HepG2 (cell line): ENCODE data around the gene PGM2. TPM values are rescaled to one million over a fixed set of nuclear protein-coding genes. Genes with fewer than 3 reads are reported as not detected.
A peak's percentile ranks its signal among the peaks of the same experiment; 100 is the strongest.

Source experiments
- CERS6 ChIP-seq: sonication (generic); formaldehyde crosslinking; IDR thresholded peaks from 2 replicates; pipeline ENCODE4 v1.5.0; 2020; ENCODE audit warnings: missing genetic modification reagents
- CREB1 ChIP-seq, 2 experiments: fragments of 450-650 bp in 1 of 2; IDR thresholded peaks; 2 replicates each; pipeline ENCODE4 v1.6.1; 2016 to 2017; ENCODE audit warnings: control low read depth in 1 of 2, mild to moderate bottlenecking in 1 of 2, missing compliant biosample characterization in 1 of 2, missing genetic modification characterization in 1 of 2
- E2F1 ChIP-seq: sonication (generic); formaldehyde crosslinking; IDR thresholded peaks from 2 replicates; pipeline ENCODE4 v1.5.0; 2020; ENCODE audit warnings: missing genetic modification reagents
- EHMT2 ChIP-seq: fragments of 200-600 bp; sonication (generic); IDR thresholded peaks from 2 replicates; pipeline ENCODE4 v1.7.0; 2017; ENCODE audit warnings: antibody characterized with exemption, low read depth, low read length, borderline replicate concordance
- ELK4 ChIP-seq: sonication (generic); formaldehyde crosslinking; IDR thresholded peaks from 2 replicates; pipeline ENCODE4 v1.9.0; 2021; ENCODE audit warnings: missing genetic modification reagents, borderline replicate concordance
- GMEB1 ChIP-seq: sonication (generic); formaldehyde crosslinking; IDR thresholded peaks from 2 replicates; pipeline ENCODE4 v1.5.1; 2020; ENCODE audit warnings: missing genetic modification reagents, mild to moderate bottlenecking, borderline replicate concordance
- HIVEP1 ChIP-seq: sonication (generic); formaldehyde crosslinking; IDR thresholded peaks from 2 replicates; pipeline ENCODE4 v1.4.0; 2020; ENCODE audit warnings: mild to moderate bottlenecking, missing genetic modification reagents
- KLF13 ChIP-seq: sonication (generic); formaldehyde crosslinking; IDR thresholded peaks from 2 replicates; pipeline ENCODE4 v1.4.0; 2020; ENCODE audit warnings: mild to moderate bottlenecking, missing genetic modification reagents
- MAF1 ChIP-seq: sonication (generic); formaldehyde crosslinking; IDR thresholded peaks from 2 replicates; pipeline ENCODE4 v1.5.0; 2020; ENCODE audit warnings: missing genetic modification reagents, borderline replicate concordance
- MAFF ChIP-seq: IDR thresholded peaks from 2 replicates; pipeline ENCODE4 v1.6.1; 2011; ENCODE audit warnings: low read depth, low read length, improper control_type of control experiment
- PBX2 ChIP-seq: IDR thresholded peaks from 2 replicates; pipeline ENCODE4 v1.6.1; 2016; ENCODE audit warnings: control low read depth
- REPIN1 ChIP-seq: sonication (generic); formaldehyde crosslinking; IDR thresholded peaks from 2 replicates; pipeline ENCODE4 v1.8.0; 2022; ENCODE audit warnings: missing genetic modification reagents, low read depth, mild to moderate bottlenecking, borderline replicate concordance
- TAF1 ChIP-seq: sonication (generic); formaldehyde crosslinking; IDR thresholded peaks from 2 replicates; pipeline ENCODE4 v1.4.0; 2020; ENCODE audit warnings: missing genetic modification reagents
- ZBTB44 ChIP-seq: sonication (generic); formaldehyde crosslinking; IDR thresholded peaks from 2 replicates; pipeline ENCODE4 v1.4.0; 2020; ENCODE audit warnings: missing genetic modification reagents
- ZC3H13 ChIP-seq: sonication (generic); formaldehyde crosslinking; IDR thresholded peaks from 2 replicates; pipeline ENCODE4 v1.8.1; 2023; ENCODE audit warnings: mild to moderate bottlenecking, missing genetic modification reagents, moderate library complexity
- ZFP36 ChIP-seq: fragments of 150-350 bp; IDR thresholded peaks from 2 replicates; pipeline ENCODE4 v1.6.1; 2018; ENCODE audit warnings: borderline replicate concordance, low read length, low read depth; ENCODE audit not compliant: partially characterized antibody
- ZNF263 ChIP-seq: sonication (generic); formaldehyde crosslinking; IDR thresholded peaks from 2 replicates; pipeline ENCODE4 v1.4.0; 2020; ENCODE audit warnings: missing genetic modification reagents
- ZNF768 ChIP-seq: sonication (generic); formaldehyde crosslinking; IDR thresholded peaks from 2 replicates; pipeline ENCODE4 v1.4.0; 2020; ENCODE audit warnings: missing genetic modification reagents
- ZNF772 ChIP-seq: sonication (generic); formaldehyde crosslinking; IDR thresholded peaks from 2 replicates; pipeline ENCODE4 v1.5.0; 2020; ENCODE audit warnings: mild to moderate bottlenecking, missing genetic modification reagents
- polyA plus RNA-seq, 8 experiments: library from polyadenylated mRNA; depleted of rRNA in 3 of 8; stranded (reverse) in 7 of 8; unstranded in 1 of 8; fragments of >200 nt; fragmentation: Illumina TruSeq in 4 of 8; extraction: Trizol in 4 of 8; gene quantifications; 2 replicates each; pipeline versions ENCODE4 v1.2.1 to v1.2.3, GENCODE V29; 2011 to 2016; ENCODE audit warnings: low read depth in 4 of 8, missing spikeins in 1 of 8, mixed read lengths in 1 of 8; ENCODE audit not compliant: insufficient read depth in 1 of 8
- total RNA-seq, 5 experiments: library from RNA; depleted of rRNA; stranded (reverse); fragments of >200 nt; fragmentation: Illumina TruSeq; extraction: Trizol; gene quantifications; 2 replicates each; pipeline ENCODE4 v1.2.3, GENCODE V29; 2016; ENCODE audit warnings: low read depth in 1 of 5

The PGM2 gene
- total and polyA plus RNA-seq, 2 of the 13 experiments (the other 11 are each of a cell fraction or from before 2014, with no cell fraction given) = 14.6 to 36.9 TPM

- TF ChIP-seq ZBTB44 (CRISPR knock-in tag) (no peak), HIVEP1 (peak; percentile 76), ZFP36 (no peak), EHMT2 (no peak), CREB1 (IDR thresholded peaks at IDR 0.05) (0 out of 2 replicates have a peak, but pooled peaks have one; percentile 25), CREB1 (CRISPR knock-in tag; IDR thresholded peaks at IDR 0.05) (no peak), CERS6 (CRISPR knock-in tag) (no peak), ZNF768 (peak; percentile 58; the same call in 1 of the 2 replicates), KLF13 (peak; percentile 51; the same call in 1 of the 2 replicates), MAFF (no peak), TAF1 (CRISPR knock-in tag) (peak; percentile 93), ZC3H13 (CRISPR knock-in tag) (0 out of 2 replicates have a peak, but pooled peaks have one; percentile 83), MAF1 (CRISPR knock-in tag) (0 out of 2 replicates have a peak, but pooled peaks have one; percentile 44), ZNF263 (CRISPR knock-in tag) (no peak; the same call in 1 of the 2 replicates), PBX2 (CRISPR knock-in tag) (no peak), ZNF772 (CRISPR knock-in tag) (peak; percentile 83; the same call in 1 of the 2 replicates), ELK4 (CRISPR knock-in tag) (0 out of 2 replicates have a peak, but pooled peaks have one; percentile 16), E2F1 (CRISPR knock-in tag) (peak; percentile 42; the same call in 1 of the 2 replicates), GMEB1 (CRISPR knock-in tag) (peak; percentile 84), REPIN1 (CRISPR knock-in tag) (no peak)
Observed at GRCh38 chr4:37826295-37827029, at the start of gene PGM2 (continued).
